ENCODE results near the gene SEC24D.

SEC24D gene

DNA sequence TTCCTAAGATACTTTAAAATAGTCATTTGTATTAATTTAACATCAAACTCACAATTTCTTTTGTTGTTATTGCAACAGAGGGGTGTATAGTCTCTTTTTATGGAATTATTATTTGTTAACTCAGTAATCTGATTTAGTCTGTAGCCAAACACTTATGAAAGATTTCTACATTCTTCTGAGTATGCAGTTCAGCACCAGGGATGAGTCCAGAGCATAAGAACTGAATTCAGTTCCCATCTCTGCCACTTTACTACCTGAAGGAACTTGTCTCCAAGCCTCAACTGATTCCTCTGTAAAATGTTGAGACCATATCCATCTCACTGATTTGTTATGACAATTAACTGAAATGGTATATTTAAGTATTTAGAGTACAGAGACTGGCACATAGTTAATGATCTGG lies 105.2 kb downstream of the SEC24D start:
- TF ChIP-seq, protein P1, sequence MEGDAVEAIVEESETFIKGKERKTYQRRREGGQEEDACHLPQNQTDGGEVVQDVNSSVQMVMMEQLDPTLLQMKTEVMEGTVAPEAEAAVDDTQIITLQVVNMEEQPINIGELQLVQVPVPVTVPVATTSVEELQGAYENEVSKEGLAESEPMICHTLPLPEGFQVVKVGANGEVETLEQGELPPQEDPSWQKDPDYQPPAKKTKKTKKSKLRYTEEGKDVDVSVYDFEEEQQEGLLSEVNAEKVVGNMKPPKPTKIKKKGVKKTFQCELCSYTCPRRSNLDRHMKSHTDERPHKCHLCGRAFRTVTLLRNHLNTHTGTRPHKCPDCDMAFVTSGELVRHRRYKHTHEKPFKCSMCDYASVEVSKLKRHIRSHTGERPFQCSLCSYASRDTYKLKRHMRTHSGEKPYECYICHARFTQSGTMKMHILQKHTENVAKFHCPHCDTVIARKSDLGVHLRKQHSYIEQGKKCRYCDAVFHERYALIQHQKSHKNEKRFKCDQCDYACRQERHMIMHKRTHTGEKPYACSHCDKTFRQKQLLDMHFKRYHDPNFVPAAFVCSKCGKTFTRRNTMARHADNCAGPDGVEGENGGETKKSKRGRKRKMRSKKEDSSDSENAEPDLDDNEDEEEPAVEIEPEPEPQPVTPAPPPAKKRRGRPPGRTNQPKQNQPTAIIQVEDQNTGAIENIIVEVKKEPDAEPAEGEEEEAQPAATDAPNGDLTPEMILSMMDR (IDR thresholded peaks at IDR 0.05; ENCODE audit: insufficient read depth, low read depth, low read length, missing control alignments), result no peak
- DNase-seq (ENCODE audit: low read depth), result no peak
- H3K4me3 ChIP-seq (ENCODE audit: low read depth, low read length), result no peak overlapping the region

DNA sequence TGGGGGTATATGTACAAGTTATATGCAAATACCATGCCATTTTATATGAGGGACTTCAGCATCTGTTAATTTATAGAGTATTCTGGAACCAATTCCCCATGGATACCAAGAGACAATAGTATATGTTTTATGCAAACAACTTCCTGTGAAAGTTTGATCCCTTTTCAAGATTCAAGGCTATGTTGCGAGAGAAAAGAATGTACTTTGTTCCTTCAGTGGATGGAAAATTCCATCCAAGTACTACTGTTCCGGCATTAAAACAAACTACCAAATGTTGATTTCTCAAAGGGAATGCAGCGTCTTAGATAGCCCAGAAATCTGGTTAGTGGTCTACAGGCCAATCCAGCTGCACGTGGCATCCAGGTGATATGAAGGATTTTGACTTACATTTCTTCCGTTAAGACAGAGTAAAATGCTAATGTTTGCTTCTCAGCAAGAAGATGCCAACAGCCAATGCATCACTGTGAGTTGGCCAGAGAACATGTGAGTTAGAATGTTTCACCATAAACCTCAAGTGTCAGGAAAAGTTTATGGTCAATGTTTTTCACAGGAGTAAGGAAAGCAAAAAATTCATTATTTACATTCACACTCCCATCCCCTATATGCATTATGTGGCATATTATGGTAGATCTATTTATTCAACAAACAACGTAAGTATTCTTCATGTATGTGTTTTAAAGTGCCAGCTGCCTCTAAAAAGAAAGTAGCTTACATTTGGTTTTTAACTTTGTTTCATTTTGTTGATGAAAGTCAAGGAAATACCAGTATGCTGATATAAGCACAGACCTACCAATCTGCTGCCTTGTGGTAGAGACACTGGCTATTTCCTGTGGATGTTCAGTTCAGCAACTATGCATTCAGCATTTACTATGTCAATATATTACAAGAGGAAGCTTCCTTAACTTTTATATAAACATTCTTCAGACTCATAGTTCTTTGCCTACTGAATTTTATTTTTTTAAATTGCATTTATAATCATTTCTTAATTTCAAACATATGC lies 106.3 kb downstream of the SEC24D start:
- TF ChIP-seq, protein P1 (IDR thresholded peaks at IDR 0.05; ENCODE audit: insufficient read depth, low read depth, low read length, missing control alignments), result no peak
- DNase-seq (ENCODE audit: low read depth), result no peak
- H3K4me3 ChIP-seq (ENCODE audit: low read depth, low read length), result no peak overlapping the region

DNA sequence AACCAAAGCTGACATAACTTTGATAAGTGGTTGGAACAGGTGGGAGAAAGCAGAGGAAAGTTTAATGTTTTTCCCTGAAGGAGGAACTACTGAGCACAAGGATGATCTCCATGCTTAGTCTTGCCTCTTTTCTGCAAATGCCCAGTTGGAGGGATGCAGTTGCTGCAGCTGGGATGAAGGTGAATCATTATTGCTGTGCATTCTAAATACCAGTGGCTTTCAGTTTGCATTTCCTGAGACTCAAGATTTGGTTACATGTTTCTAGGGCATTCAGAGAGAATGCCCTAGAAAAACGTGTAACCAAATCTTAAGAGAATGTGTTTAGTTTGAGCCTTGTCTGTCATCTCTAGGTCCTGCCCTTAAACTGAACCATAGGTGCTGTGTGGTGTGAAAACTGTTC lies 108.6 kb downstream of the SEC24D start:
- no peak for DNase-seq (ENCODE audit: low read depth)
- H3K4me3 ChIP-seq (ENCODE audit: low read depth, low read length), result no peak overlapping the region
- TF ChIP-seq, protein P1 (IDR thresholded peaks at IDR 0.05; ENCODE audit: insufficient read depth, low read depth, low read length, missing control alignments), result no peak

DNA sequence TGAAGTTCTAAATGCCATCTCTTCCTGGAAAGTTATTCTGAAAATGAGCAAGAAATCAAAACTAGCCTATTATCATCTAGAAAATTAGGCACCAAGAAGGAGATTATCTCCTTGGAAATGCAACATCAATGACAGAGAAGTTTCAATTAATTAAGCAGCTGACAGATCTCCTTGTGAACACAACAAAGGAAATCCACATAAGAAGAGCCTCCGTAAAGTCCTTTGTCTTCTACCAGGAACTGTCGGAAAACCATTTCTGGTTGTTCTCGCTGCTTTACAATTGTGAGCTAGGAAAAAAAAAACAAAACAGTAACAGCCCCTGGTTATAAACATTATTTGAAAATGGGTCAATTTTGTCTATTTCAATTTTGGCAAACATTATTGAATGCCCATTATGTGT lies 112.6 kb downstream of the SEC24D start:
- no peak for DNase-seq (ENCODE audit: low read depth)
- TF ChIP-seq, protein P1 (IDR thresholded peaks at IDR 0.05; ENCODE audit: insufficient read depth, low read depth, low read length, missing control alignments), result no peak
- no peak overlapping the region for H3K4me3 ChIP-seq (ENCODE audit: low read depth, low read length)

DNA sequence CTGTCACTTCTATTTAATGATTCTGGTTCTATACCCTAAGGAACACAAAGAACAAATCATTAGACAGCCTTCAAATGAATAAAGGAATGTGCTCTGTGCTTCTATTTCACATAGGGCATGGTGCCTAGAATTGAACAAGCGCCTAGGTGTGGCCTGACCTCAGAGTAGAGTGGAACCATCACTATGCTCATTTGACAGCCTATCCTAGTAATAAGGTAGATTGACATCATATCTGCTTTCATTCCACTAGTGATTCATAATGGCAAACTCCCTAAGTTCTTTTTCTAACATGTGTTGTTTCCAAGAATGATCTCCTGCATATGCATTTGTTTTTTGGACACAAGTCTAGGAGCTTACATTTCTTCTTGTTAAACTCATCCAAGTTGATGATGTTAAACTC lies 114.2 kb downstream of the SEC24D start:
- TF ChIP-seq, protein P1 (IDR thresholded peaks at IDR 0.05; ENCODE audit: insufficient read depth, low read depth, low read length, missing control alignments), result no peak
- no peak overlapping the region for H3K4me3 ChIP-seq (ENCODE audit: low read depth, low read length)
- no peak for DNase-seq (ENCODE audit: low read depth)

DNA sequence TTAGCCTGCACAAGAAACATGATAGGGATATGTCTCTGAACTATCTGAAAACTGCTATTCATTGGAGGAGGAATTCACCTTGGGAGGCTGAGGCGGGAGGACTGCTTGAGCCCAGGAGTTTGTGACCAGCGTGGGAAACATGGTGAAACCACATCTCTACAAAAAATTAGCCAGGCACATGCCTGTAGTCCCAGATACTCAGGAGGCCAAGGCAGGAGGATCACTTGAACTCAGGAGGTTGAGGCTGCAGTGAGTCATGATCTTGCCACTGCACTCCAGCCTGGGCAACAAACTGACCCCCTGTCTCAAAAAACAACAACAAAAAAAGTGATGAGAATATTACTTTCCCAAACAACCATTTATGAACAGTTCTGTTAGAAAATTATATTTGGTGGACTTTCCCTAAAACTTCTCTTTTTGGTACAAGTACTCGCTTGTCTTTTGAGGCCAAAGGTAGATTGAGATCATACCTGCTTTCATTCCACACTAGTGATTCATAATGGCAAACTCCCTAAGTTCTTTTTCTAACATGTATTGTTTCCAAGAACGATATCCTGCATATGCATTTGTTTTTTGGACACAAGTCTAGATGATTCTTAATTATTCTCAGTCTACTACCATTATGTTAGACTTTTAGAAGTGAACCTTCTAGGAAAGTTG lies 117.3 kb downstream of the SEC24D start:
- no peak for DNase-seq (ENCODE audit: low read depth)

More for the DNA sequence above, 117.3 kb downstream of the SEC24D start:
- H3K4me3 ChIP-seq (ENCODE audit: low read depth, low read length), result no peak overlapping the region
- TF ChIP-seq, protein P1 (IDR thresholded peaks at IDR 0.05; ENCODE audit: insufficient read depth, low read depth, low read length, missing control alignments), result no peak
